HG02970 (cell line): ENCODE results near the gene BRSK1.
A peak's percentile ranks its signal among the peaks of the same experiment; 100 is the strongest.
"Not testable (repeated sequence)": the region's sequence is repeated elsewhere in the genome, so short reads cannot be mapped to it uniquely, and the experiment has no call there.

Experiments used
- ATAC-seq: cut with Tn5 transposase; IDR thresholded peaks from one replicate; pipeline ENCODE4 v1.9.1; 2021; ENCODE audit warnings: mild to moderate bottlenecking, moderate library complexity, moderate number of reproducible peaks; ENCODE audit not compliant: unreplicated experiment, low FRiP score

BRSK1 gene

GRCh38 chr19:55321466-55322137 is 37.8 kb downstream of the BRSK1 start:
- ATAC-seq = no peak

- no peak for ATAC-seq
Observed at GRCh38 chr19:55322204-55322885, 38.5 kb downstream of the BRSK1 start.

GRCh38 chr19:55324662-55325061 is 40.9 kb downstream of the BRSK1 start:
- no peak for ATAC-seq

GRCh38 chr19:55325172-55325571 is 41.4 kb downstream of the BRSK1 start, which contains the start of gene TMEM150B:
Gene TMEM150B (minus strand): TSS chr19:55325341. CDS start chr19:55321036, 4,305 bp downstream.
- ATAC-seq = no peak

GRCh38 chr19:55328774-55329318 is 45.0 kb downstream of the BRSK1 start:
- not testable (repeated sequence) for ATAC-seq

- not testable (repeated sequence) for ATAC-seq
Observed at GRCh38 chr19:55329791-55330190, 46.0 kb downstream of the BRSK1 start.

GRCh38 chr19:55333870-55334269 is 50.1 kb downstream of the BRSK1 start:
- no peak for ATAC-seq

- ATAC-seq = no peak
Observed at GRCh38 chr19:55336101-55336500, 52.3 kb downstream of the BRSK1 start.

- ATAC-seq = peak; percentile 88
Observed at GRCh38 chr19:55339105-55339888, 55.5 kb downstream of the BRSK1 start, which contains the start of gene KMT5C. Gene KMT5C (plus strand): TSS chr19:55339876. CDS start chr19:55341937, 2,061 bp downstream.

- no peak for ATAC-seq
Observed at GRCh38 chr19:55339889-55340783, 56.3 kb downstream of the BRSK1 start.

- no peak for ATAC-seq
Observed at GRCh38 chr19:55340784-55341147, 57.0 kb downstream of the BRSK1 start.

- no peak for ATAC-seq
Observed at GRCh38 chr19:55341171-55341588, 57.4 kb downstream of the BRSK1 start.

- no peak for ATAC-seq
Observed at GRCh38 chr19:55341595-55342531, 58.1 kb downstream of the BRSK1 start.

GRCh38 chr19:55344444-55344843 is 60.6 kb downstream of the BRSK1 start:
- ATAC-seq = no peak

- ATAC-seq = no peak
Observed at GRCh38 chr19:55345101-55345817, 61.5 kb downstream of the BRSK1 start.

GRCh38 chr19:55345818-55346724 is 62.3 kb downstream of the BRSK1 start:
- no peak for ATAC-seq
